Activated CD4-positive, alpha-beta T cell treated with anti-CD3 and anti-CD28 coated beads for 4 hours (primary cell): ENCODE results near the gene HEXD.

Experiments
- DNase-seq, 2 donors: peaks; one replicate each; pipeline ENCODE4 v3.0.0-alpha.2; 2020

The HEXD gene

GRCh38 chr17:82416264-82416663, 1.9 kb upstream of the HEXD start:
- no peak for DNase-seq

- DNase-seq: no peak
These were observed 1.4 kb upstream of the HEXD start for GRCh38 chr17:82416771-82417170.

GRCh38 chr17:82419540-82419939, 1.4 kb downstream of the HEXD start:
- DNase-seq: no peak

GRCh38 chr17:82424001-82424862, 6.1 kb downstream of the HEXD start:
- peak; percentile 55 to 56 for DNase-seq

- DNase-seq: no peak
These were observed 6.7 kb downstream of the HEXD start for GRCh38 chr17:82424863-82425159.

- DNase-seq: no peak
These were observed 10.4 kb downstream of the HEXD start for GRCh38 chr17:82428546-82428945.

- no peak for DNase-seq
These were observed 11.7 kb downstream of the HEXD start for GRCh38 chr17:82429824-82430223.

GRCh38 chr17:82432017-82432416, 13.9 kb downstream of the HEXD start:
- DNase-seq: no peak

- DNase-seq: no peak
These were observed 15.5 kb downstream of the HEXD start for GRCh38 chr17:82433560-82434215.

- DNase-seq: no peak
These were observed 16.0 kb downstream of the HEXD start for GRCh38 chr17:82434216-82434565.

GRCh38 chr17:82435103-82435502, 17.0 kb downstream of the HEXD start:
- no peak for DNase-seq

- no peak for DNase-seq
These were observed 17.7 kb downstream of the HEXD start for GRCh38 chr17:82435601-82436583.

- no peak for DNase-seq
These were observed 18.6 kb downstream of the HEXD start for GRCh38 chr17:82436601-82437324.

- no peak for DNase-seq
These were observed 19.1 kb downstream of the HEXD start for GRCh38 chr17:82437325-82437668.

GRCh38 chr17:82438401-82439193, 20.4 kb downstream of the HEXD start:
- no peak for DNase-seq

GRCh38 chr17:82439194-82439828, 21.2 kb downstream of the HEXD start:
- DNase-seq: no peak

- no peak for DNase-seq
These were observed 21.8 kb downstream of the HEXD start for GRCh38 chr17:82439829-82440365.

- no peak for DNase-seq
These were observed 22.4 kb downstream of the HEXD start for GRCh38 chr17:82440469-82440981.

- DNase-seq: no peak
These were observed 23.0 kb downstream of the HEXD start for GRCh38 chr17:82440991-82441627.

GRCh38 chr17:82441691-82442487, 23.7 kb downstream of the HEXD start:
- DNase-seq: no peak
